Prostate gland (tissue), 2 donors: ENCODE measurements around the gene C13orf46.

ENCODE experiments used
- CTCF ChIP-seq, 4 experiments: fragments of 200-600 bp in 2 of 4; fragments of 450-650 bp in 2 of 4; sonication (generic) in 2 of 4; IDR thresholded peaks; 1 replicate in 3 of 4; 2 replicates in 1 of 4; pipeline ENCODE4 v1.5.1; 2016 to 2019; ENCODE audit warnings: antibody characterized with exemption in 4 of 4, mild to moderate bottlenecking in 2 of 4, moderate library complexity in 2 of 4
- POLR2AphosphoS5 ChIP-seq: sonication (generic); formaldehyde crosslinking; IDR thresholded peaks from one replicate; pipeline ENCODE4 v1.6.1; 2017; ENCODE audit warnings: antibody characterized with exemption

- TF ChIP-seq POLR2AphosphoS5 (no peak), CTCF (IDR thresholded peaks at IDR 0.05) (no peak)
These were observed 23.3 kb upstream of the C13orf46 start for GRCh38 chr13:113996912-113997745.
